GM12878 (cell line): ENCODE measurements around the gene ACYP1. TPM values are rescaled to one million over a fixed set of nuclear protein-coding genes. Genes with fewer than 3 reads are reported as not detected.

Source experiments
- ATAC-seq: fragments of 200-7000 bp; cut with Tn5 transposase; 3 replicates; pipeline ENCODE4 v1.9.1; 2020; ENCODE audit warnings: mild to moderate bottlenecking, moderate library complexity
- BruUV-seq: library from RNA; stranded (reverse); fragments of 400-500 nt; replicated peaks from 2 replicates; lab custom pipeline; 2021; lab: Mats Ljungman, UMichigan
- CTCF ChIA-PET: fragments of 300-600 bp; sonication (Branson Sonifier 250); formaldehyde crosslinking; extraction: SDS; loops from one replicate; lab custom pipeline; 2021; ENCODE audit warnings: inconsistent platforms; lab: Yijun Ruan, JAX
- POLR2A ChIA-PET: fragments of 350-600 bp; formaldehyde crosslinking; extraction: SDS; loops from one replicate; lab custom pipeline; 2021; ENCODE audit warnings: inconsistent platforms; lab: Charles Lee
- RAD21 ChIA-PET: fragments of 300-600 bp; sonication (Branson Sonifier 250); formaldehyde crosslinking; loops from one replicate; lab custom pipeline; 2023; ENCODE audit warnings: antibody characterized with exemption; ENCODE audit not compliant: unreplicated experiment; lab: Charles Lee
- SMC1A ChIA-PET: fragments of 300-600 bp; sonication (Branson Sonifier 250); formaldehyde crosslinking; loops from one replicate; lab custom pipeline; 2023; ENCODE audit not compliant: unreplicated experiment, uncharacterized antibody; lab: Charles Lee
- DNase-seq: peaks from one replicate; pipeline ENCODE4 v3.0.0-alpha.2; 2011; ENCODE audit warnings: low read depth, low spot score
- FAIRE-seq: peaks from 3 replicates; lab custom pipeline; 2011; peaks lifted over from hg19 to GRCh38; lab: Jason Lieb, UNC
- H2AFZ ChIP-seq: 2 replicates; pipeline ENCODE4 v1.6.0; 2011; ENCODE audit warnings: low read depth, low read length, control low read depth; ENCODE audit not compliant: control insufficient read depth
- H3K27ac ChIP-seq: 2 replicates; pipeline ENCODE4 v1.5.1; 2011; ENCODE audit warnings: control low read depth; ENCODE audit not compliant: control insufficient read depth, insufficient read depth
- H3K27me3 ChIP-seq, 2 experiments: replicated peaks in 1 of 2; 2 replicates each; pipeline versions ENCODE4 v1.6.0 to v1.6.1; 2011; ENCODE audit warnings: low read length in 1 of 2; ENCODE audit not compliant: control insufficient read depth in 2 of 2, insufficient read depth in 2 of 2
- H3K36me3 ChIP-seq, 2 experiments: 2 replicates each; pipeline ENCODE4 v1.5.1; 2011; ENCODE audit warnings: low read length in 1 of 2; ENCODE audit not compliant: control insufficient read depth in 2 of 2, insufficient read depth in 2 of 2
- H3K4me1 ChIP-seq: 2 replicates; pipeline ENCODE4 v1.6.1; 2011; ENCODE audit warnings: mild to moderate bottlenecking, low read length, moderate library complexity, mixed read lengths; ENCODE audit not compliant: control insufficient read depth, insufficient read depth
- H3K4me2 ChIP-seq: 2 replicates; pipeline ENCODE4 v1.6.0; 2011; ENCODE audit warnings: control low read depth; ENCODE audit not compliant: control insufficient read depth, insufficient read depth
- H3K4me3 ChIP-seq: fragments of 200-600 bp; sonication (generic); 2 replicates; pipeline ENCODE4 v1.5.1; 2016
- H3K79me2 ChIP-seq: 2 replicates; pipeline ENCODE4 v1.6.0; 2011; ENCODE audit warnings: low read length; ENCODE audit not compliant: control insufficient read depth, insufficient read depth
- H3K9ac ChIP-seq: 2 replicates; pipeline ENCODE4 v1.8.0; 2011; ENCODE audit warnings: low read length, control low read depth, mixed read lengths; ENCODE audit not compliant: control insufficient read depth, insufficient read depth
- H3K9me3 ChIP-seq: replicated peaks from 3 replicates; pipeline ENCODE4 v1.5.1; 2011; ENCODE audit warnings: mild to moderate bottlenecking, low read length; ENCODE audit not compliant: control insufficient read depth, insufficient read depth
- H4K20me1 ChIP-seq: 2 replicates; pipeline ENCODE4 v1.6.0; 2011; ENCODE audit not compliant: control insufficient read depth, insufficient read depth
- BHLHE40 ChIP-seq, 2 experiments: fragments of 450-650 bp in 1 of 2; IDR thresholded peaks; 2 replicates each; pipeline ENCODE4 v1.6.1; 2011 to 2017; ENCODE audit warnings: low read depth in 2 of 2, borderline replicate concordance in 1 of 2, improper control_type of control experiment in 1 of 2, low read length in 1 of 2, mild to moderate bottlenecking in 1 of 2
- CREM ChIP-seq: IDR thresholded peaks from 2 replicates; pipeline ENCODE4 v1.6.1; 2014; ENCODE audit warnings: antibody characterized with exemption, low read depth
- DPF2 ChIP-seq: fragments of 450-650 bp; IDR thresholded peaks from 2 replicates; pipeline ENCODE4 v1.6.1; 2017; ENCODE audit warnings: mild to moderate bottlenecking
- EED ChIP-seq: sonication (generic); IDR thresholded peaks from 2 replicates; pipeline ENCODE4 v1.6.1; 2016; ENCODE audit warnings: antibody characterized with exemption, low read depth
- IRF3 ChIP-seq: fragments of 450-650 bp; IDR thresholded peaks from 2 replicates; pipeline ENCODE4 v1.6.1; 2014; ENCODE audit warnings: mild to moderate bottlenecking
- SRF ChIP-seq, 2 experiments: IDR thresholded peaks; 2 replicates each; pipeline ENCODE4 v1.6.1; 2011; ENCODE audit warnings: low read depth in 2 of 2, low read length in 2 of 2, mild to moderate bottlenecking in 1 of 2, moderate library complexity in 1 of 2
- WGBS: methylation state at CpG from one replicate; pipeline ENCODE4 v1.1.6; 2016; ENCODE audit warnings: low lambda C conversion rate; ENCODE audit not compliant: insufficient replicate concordance, insufficient coverage; ENCODE audit errors: missing lambda C conversion rate; 5-methylcytosine and 5-hydroxymethylcytosine counted together
- in situ Hi-C: fragments of 300-500 bp; cut with MboI; formaldehyde crosslinking; loops from 9 replicates; pipeline ENCODE4 v1.14.3; 2018; ENCODE audit warnings: mixed read lengths
- intact Hi-C: fragments of 100-400 bp; cut with micrococcal nuclease; formaldehyde crosslinking; loops from one replicate; pipeline ENCODE4 v1.14.2; 2022; ENCODE audit not compliant: unreplicated experiment
- polyA plus RNA-seq, 11 experiments: library from polyadenylated mRNA; depleted of rRNA in 4 of 11; unstranded in 6 of 11; stranded (reverse) in 5 of 11; fragments of >200 nt; fragmentation: Nextera tagmentation in 4 of 11; fragmentation: Illumina TruSeq in 1 of 11; extraction: Ambion mirVana in 4 of 11; extraction: Trizol in 1 of 11; gene quantifications; 1 replicate in 1 of 11; 2 replicates in 10 of 11; pipeline versions ENCODE4 v1.2.1 to v1.2.3, GENCODE V29; 2011 to 2016; ENCODE audit warnings: inconsistent platforms in 2 of 11, missing spikeins in 2 of 11, low read depth in 1 of 11
- total RNA-seq, 4 experiments: library from RNA; depleted of rRNA in 3 of 4; stranded (reverse); fragments of >200 nt in 3 of 4; fragmentation: Illumina TruSeq in 1 of 4; extraction: Trizol in 1 of 4; gene quantifications; 2 replicates each; pipeline versions ENCODE4 v1.2.1 to v1.2.3, GENCODE V29; 2013 to 2021
- TF ChIP-seq, protein P1 (sequence below): IDR thresholded peaks from 2 replicates; pipeline ENCODE4 v1.6.1; 2012; ENCODE audit warnings: low read depth, low read length, improper control_type of control experiment

Gene ACYP1
- total and polyA plus RNA-seq, 10 of the 15 experiments (the other 5 are each of a cell fraction or from before 2014, with no cell fraction given), result 18.2 to 52.6 (median 43.5) TPM

GRCh38 chr14:75011356-75011994 lies 52.3 kb downstream of the ACYP1 start:
- H3K9ac ChIP-seq, result no peak overlapping the region
- H3K27me3 ChIP-seq, result no peaks in the 10 kb centered on the region
- peaks cover 6 to 32% of the 10 kb centered on the region in 2 experiments for H3K36me3 ChIP-seq
- BruUV-seq, result no TSS peak
- no peaks in the 10 kb centered on the region for H3K4me1 ChIP-seq
- DNase-seq (no peak), ATAC-seq (peak; percentile 34), FAIRE-seq (no peak)
- TF ChIP-seq SRF (IDR thresholded peaks at IDR 0.05; ENCODE audit: low read depth in 2 of 2, low read length in 2 of 2) (no peak), CREM (no peak), IRF3 (no peak), EED (no peak), BHLHE40 (IDR thresholded peaks at IDR 0.05; ENCODE audit: borderline replicate concordance in 1 of 2, low read depth in 2 of 2, low read length in 1 of 2) (no peak), DPF2 (no peak)
- TF ChIP-seq, protein P1, sequence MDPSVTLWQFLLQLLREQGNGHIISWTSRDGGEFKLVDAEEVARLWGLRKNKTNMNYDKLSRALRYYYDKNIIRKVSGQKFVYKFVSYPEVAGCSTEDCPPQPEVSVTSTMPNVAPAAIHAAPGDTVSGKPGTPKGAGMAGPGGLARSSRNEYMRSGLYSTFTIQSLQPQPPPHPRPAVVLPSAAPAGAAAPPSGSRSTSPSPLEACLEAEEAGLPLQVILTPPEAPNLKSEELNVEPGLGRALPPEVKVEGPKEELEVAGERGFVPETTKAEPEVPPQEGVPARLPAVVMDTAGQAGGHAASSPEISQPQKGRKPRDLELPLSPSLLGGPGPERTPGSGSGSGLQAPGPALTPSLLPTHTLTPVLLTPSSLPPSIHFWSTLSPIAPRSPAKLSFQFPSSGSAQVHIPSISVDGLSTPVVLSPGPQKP, result no peak
- no peaks in the 10 kb centered on the region for H3K9me3 ChIP-seq
- ChIA-PET SMC1A (no interaction called here), POLR2A (interaction anchor here (0.6 kb wide), 1 partner anchor 1212 kb away, joined by 6 read pairs; no protein-coding TSS in a partner anchor), RAD21 (no interaction called here), CTCF (interaction anchor here (0.6 to 3.6 kb wide), 2 partner anchors 12 to 106 kb away, joined by 3 to 15 read pairs; no protein-coding TSS in a partner anchor)
- 38% methylated on average over 4 of the region's 4 CpGs for WGBS
- H2AFZ ChIP-seq, result no peak overlapping the region
- H4K20me1 ChIP-seq, result no peaks in the 10 kb centered on the region
- H3K4me2 ChIP-seq, result no peak overlapping the region
- no peaks in the 10 kb centered on the region for H3K79me2 ChIP-seq
- H3K27ac ChIP-seq, result no peak overlapping the region
- no peak overlapping the region for H3K4me3 ChIP-seq
- in situ Hi-C loops (no loop called here), intact Hi-C loops (no loop called here)
